Natural killer cell treated with Interleukin-12 subunit alpha and Interleukin-12 subunit beta and Interleukin-15 and Interleukin-18, amount 100 ng/mL, for 72 hours (primary cell): Measurements from ENCODE around the gene ADAP1. TPM values are rescaled to one million over a fixed set of nuclear protein-coding genes. Genes with fewer than 3 reads are reported as not detected.
A peak's percentile ranks its signal among the peaks of the same experiment; 100 is the strongest.

Experiments used
- ATAC-seq, 2 donors: fragments of 150-1000 bp; cut with Tn5 transposase in 1 of 2; sonication (Bioruptor Pico), chemical (Tn5 transposase) in 1 of 2; 2 replicates each; pipeline ENCODE4 v1.10.0; 2021
- DNase-seq: peaks from one replicate; pipeline ENCODE4 v3.0.0; 2022; ENCODE audit warnings: low spot score
- H3K27ac Mint-ChIP-seq, 2 donors: 1 replicate in 1 of 2; 2 replicates in 1 of 2; pipeline ENCODE4 v1.8.0; 2022; ENCODE audit warnings: mixed read lengths in 2 of 2, mild to moderate bottlenecking in 1 of 2, moderate library complexity in 1 of 2
- H3K27me3 Mint-ChIP-seq, 2 donors: 1 replicate in 1 of 2; 2 replicates in 1 of 2; pipeline ENCODE4 v1.8.0; 2022; ENCODE audit warnings: mixed read lengths in 2 of 2
- H3K36me3 Mint-ChIP-seq: one replicate; pipeline ENCODE4 v1.8.0; 2022; ENCODE audit warnings: mixed read lengths
- H3K4me1 Mint-ChIP-seq, 2 donors: 1 replicate in 1 of 2; 2 replicates in 1 of 2; pipeline ENCODE4 v1.8.0; 2022; ENCODE audit warnings: low read depth in 2 of 2, mixed read lengths in 2 of 2, mild to moderate bottlenecking in 1 of 2
- H3K4me3 Mint-ChIP-seq: one replicate; pipeline ENCODE4 v1.8.0; 2022; ENCODE audit warnings: mixed read lengths
- H3K9me3 Mint-ChIP-seq: 2 replicates; pipeline ENCODE4 v1.8.0; 2022; ENCODE audit warnings: mixed read lengths
- total RNA-seq, 2 donors: library from RNA; stranded (reverse); gene quantifications; one replicate each; pipeline ENCODE4 v1.2.3, GENCODE V29; 2022

ADAP1 gene
- total RNA-seq, 2 donors from 2014 or later: 70.6 to 161 TPM

- Mint-ChIP-seq H3K27ac (no peak overlapping the region), H3K4me1 (peaks cover 0 to 19% of the 10 kb centered on the region in 2 donors), H3K4me3 (no peak overlapping the region), H3K27me3 (no peaks in the 10 kb centered on the region), H3K9me3 (no peaks in the 10 kb centered on the region), H3K36me3 (no peaks in the 10 kb centered on the region)
- ATAC-seq (peak in 1 of 2 donors; percentile 4), DNase-seq (no peak)
These were observed 46.3 kb downstream of the ADAP1 start for GRCh38 chr7:908159-908581.

- Mint-ChIP-seq H3K9me3 (no peaks in the 10 kb centered on the region), H3K27ac (no peak overlapping the region), H3K4me1 (peaks cover 0 to 21% of the 10 kb centered on the region in 2 donors), H3K4me3 (no peak overlapping the region), H3K36me3 (no peaks in the 10 kb centered on the region), H3K27me3 (no peaks in the 10 kb centered on the region)
- ATAC-seq: peak in 1 of 2 donors; percentile 10
- DNase-seq: no peak
These were observed 47.1 kb downstream of the ADAP1 start for GRCh38 chr7:907158-907980.

GRCh38 chr7:906776-907157 lies 47.7 kb downstream of the ADAP1 start:
- no peak overlapping the region for H3K27ac Mint-ChIP-seq
- H3K9me3 Mint-ChIP-seq: no peaks in the 10 kb centered on the region
- no peak overlapping the region for H3K4me3 Mint-ChIP-seq

GRCh38 chr7:904847-905246 lies 49.6 kb downstream of the ADAP1 start:
- Mint-ChIP-seq H3K27me3 (no peaks in the 10 kb centered on the region), H3K4me1 (peaks cover 0 to 15% of the 10 kb centered on the region in 2 donors), H3K36me3 (no peaks in the 10 kb centered on the region), H3K4me3 (no peak overlapping the region), H3K27ac (no peak overlapping the region), H3K9me3 (no peaks in the 10 kb centered on the region)
- no peak for ATAC-seq
- no peak for DNase-seq

More at GRCh38 chr7:906776-907157, 47.7 kb downstream of the ADAP1 start:
- no peaks in the 10 kb centered on the region for H3K27me3 Mint-ChIP-seq
- peaks cover 0 to 22% of the 10 kb centered on the region in 2 donors for H3K4me1 Mint-ChIP-seq
- no peaks in the 10 kb centered on the region for H3K36me3 Mint-ChIP-seq
- DNase-seq (no peak), ATAC-seq (peak in 1 of 2 donors; percentile 2)

- ATAC-seq: no peak
- DNase-seq: no peak
- no peaks in the 10 kb centered on the region for H3K36me3 Mint-ChIP-seq
- no peak overlapping the region for H3K4me3 Mint-ChIP-seq
- no peaks in the 10 kb centered on the region for H3K9me3 Mint-ChIP-seq
- H3K27ac Mint-ChIP-seq: no peak overlapping the region
- H3K4me1 Mint-ChIP-seq: peaks cover 0 to 14% of the 10 kb centered on the region in 2 donors
- H3K27me3 Mint-ChIP-seq: no peaks in the 10 kb centered on the region
These were observed 50.3 kb downstream of the ADAP1 start for GRCh38 chr7:903921-904755.

- no peak overlapping the region for H3K4me3 Mint-ChIP-seq
- H3K36me3 Mint-ChIP-seq: no peaks in the 10 kb centered on the region
- H3K27me3 Mint-ChIP-seq: no peaks in the 10 kb centered on the region
- peak; percentile 46 for DNase-seq
- peaks cover 0 to 11% of the 10 kb centered on the region in 2 donors for H3K4me1 Mint-ChIP-seq
- H3K9me3 Mint-ChIP-seq: no peaks in the 10 kb centered on the region
- ATAC-seq: no peak
- H3K27ac Mint-ChIP-seq: no peak overlapping the region
These were observed 51.5 kb downstream of the ADAP1 start for GRCh38 chr7:902996-903395.

- DNase-seq (peak; percentile 76), ATAC-seq (peak; percentile 63 to 80)
- no peaks in the 10 kb centered on the region for H3K27me3 Mint-ChIP-seq
- peaks cover 0 to 11% of the 10 kb centered on the region in 2 donors for H3K4me1 Mint-ChIP-seq
- no peaks in the 10 kb centered on the region for H3K36me3 Mint-ChIP-seq
- no peak overlapping the region for H3K27ac Mint-ChIP-seq
- no peaks in the 10 kb centered on the region for H3K9me3 Mint-ChIP-seq
- H3K4me3 Mint-ChIP-seq: no peak overlapping the region
These were observed 52.9 kb downstream of the ADAP1 start for GRCh38 chr7:901388-902154.

- no peak for DNase-seq
- H3K36me3 Mint-ChIP-seq: peaks cover 4% of the 10 kb centered on the region
- no peak overlapping the region for H3K27ac Mint-ChIP-seq
- ATAC-seq: peak in 1 of 2 donors; percentile 1
- H3K9me3 Mint-ChIP-seq: no peaks in the 10 kb centered on the region
- peaks cover 0 to 13% of the 10 kb centered on the region in 2 donors for H3K4me1 Mint-ChIP-seq
- H3K4me3 Mint-ChIP-seq: no peak overlapping the region
- no peaks in the 10 kb centered on the region for H3K27me3 Mint-ChIP-seq
These were observed 53.5 kb downstream of the ADAP1 start for GRCh38 chr7:901041-901387.

- Mint-ChIP-seq H3K4me1 (peaks cover 0 to 14% of the 10 kb centered on the region in 2 donors), H3K4me3 (no peak overlapping the region), H3K27me3 (no peaks in the 10 kb centered on the region), H3K9me3 (no peaks in the 10 kb centered on the region), H3K36me3 (peaks cover 6% of the 10 kb centered on the region), H3K27ac (no peak overlapping the region)
- ATAC-seq (no peak), DNase-seq (no peak)
These were observed 54.0 kb downstream of the ADAP1 start for GRCh38 chr7:900331-901040.

- no peak for DNase-seq
- Mint-ChIP-seq H3K27me3 (no peaks in the 10 kb centered on the region), H3K4me3 (no peak overlapping the region), H3K9me3 (no peaks in the 10 kb centered on the region), H3K27ac (no peak overlapping the region), H3K4me1 (peaks cover 0 to 10% of the 10 kb centered on the region in 2 donors), H3K36me3 (peaks cover 6% of the 10 kb centered on the region)
- no peak for ATAC-seq
These were observed 54.7 kb downstream of the ADAP1 start for GRCh38 chr7:899806-900205.

- Mint-ChIP-seq H3K27ac (no peak overlapping the region), H3K4me1 (peaks cover 0 to 12% of the 10 kb centered on the region in 2 donors)
These were observed 55.4 kb downstream of the ADAP1 start for GRCh38 chr7:898855-899681.

GRCh38 chr7:898460-898854 lies 56.0 kb downstream of the ADAP1 start:
- Mint-ChIP-seq H3K9me3 (no peaks in the 10 kb centered on the region), H3K27ac (no peak overlapping the region), H3K4me1 (peaks cover 0 to 13% of the 10 kb centered on the region in 2 donors), H3K4me3 (no peak overlapping the region), H3K36me3 (peaks cover 6% of the 10 kb centered on the region), H3K27me3 (no peaks in the 10 kb centered on the region)
- no peak for ATAC-seq
- DNase-seq: peak; percentile 57

More at GRCh38 chr7:898855-899681, 55.4 kb downstream of the ADAP1 start:
- no peak overlapping the region for H3K4me3 Mint-ChIP-seq
- DNase-seq: peak; percentile 63
- H3K36me3 Mint-ChIP-seq: peaks cover 6% of the 10 kb centered on the region
- ATAC-seq: no peak
- H3K27me3 Mint-ChIP-seq: no peaks in the 10 kb centered on the region
- H3K9me3 Mint-ChIP-seq: no peaks in the 10 kb centered on the region
